Gastroesophageal sphincter (tissue), 4 donors: ENCODE results near the gene NDUFA11. TPM values are rescaled to one million over a fixed set of nuclear protein-coding genes. Genes with fewer than 3 reads are reported as not detected.
"Not testable (repeated sequence)": the region's sequence is repeated elsewhere in the genome, so short reads cannot be mapped to it uniquely, and the experiment has no call there.

Experiments used
- ATAC-seq: fragments of 150-250 bp; one replicate; pipeline ENCODE4 v1.9.1; 2016; ENCODE audit warnings: mild to moderate bottlenecking, moderate library complexity
- H3K27ac ChIP-seq, 4 donors: fragments of 200-600 bp; sonication (generic) in 3 of 4; 1 replicate in 3 of 4; 2 replicates in 1 of 4; pipeline ENCODE4 v1.5.1; 2016 to 2019
- H3K27me3 ChIP-seq: fragments of 200-600 bp; sonication (generic); one replicate; pipeline ENCODE4 v1.5.1; 2019
- H3K36me3 ChIP-seq, 2 donors: fragments of 200-600 bp; sonication (generic); one replicate each; pipeline ENCODE4 v1.5.1; 2019; ENCODE audit warnings: control low read depth in 1 of 2
- H3K4me1 ChIP-seq, 3 donors: fragments of 200-600 bp; sonication (generic); 1 replicate in 2 of 3; 2 replicates in 1 of 3; pipeline ENCODE4 v1.5.1; 2016 to 2019; ENCODE audit warnings: control low read depth in 2 of 3
- H3K4me3 ChIP-seq, 2 donors: fragments of 200-600 bp; sonication (generic); one replicate each; pipeline ENCODE4 v1.5.1; 2019; ENCODE audit warnings: mild to moderate bottlenecking in 1 of 2, moderate library complexity in 1 of 2
- H3K9me3 ChIP-seq, 3 donors: fragments of 200-600 bp; sonication (generic); one replicate each; pipeline ENCODE4 v1.5.1; 2017 to 2019; ENCODE audit warnings: control low read depth in 2 of 3
- EP300 ChIP-seq: sonication (generic); formaldehyde crosslinking; IDR thresholded peaks from one replicate; pipeline ENCODE4 v1.6.1; 2017; ENCODE audit warnings: antibody characterized with exemption, mild to moderate bottlenecking
- POLR2A ChIP-seq, 2 donors: fragments of 450-650 bp; IDR thresholded peaks; one replicate each; pipeline ENCODE4 v1.6.1; 2017; ENCODE audit warnings: antibody characterized with exemption in 2 of 2, mild to moderate bottlenecking in 2 of 2, moderate library complexity in 1 of 2
- POLR2AphosphoS5 ChIP-seq: sonication (generic); formaldehyde crosslinking; IDR thresholded peaks from one replicate; pipeline ENCODE4 v1.6.1; 2017; ENCODE audit warnings: antibody characterized with exemption
- WGBS, 2 donors: methylation state at CpG; one replicate each; pipeline ENCODE4 v1.1.5; 2018; ENCODE audit warnings: low coverage in 1 of 2; 5-methylcytosine and 5-hydroxymethylcytosine counted together
- total RNA-seq, 4 donors: library from RNA; depleted of rRNA; stranded (reverse); fragments of >200 nt; gene quantifications; one replicate each; pipeline ENCODE4 v1.1.0, GENCODE V29; 2016
- TF ChIP-seq, protein P1 (sequence below), 4 experiments: fragments of 200-600 bp in 2 of 4; fragments of 450-650 bp in 2 of 4; sonication (generic) in 1 of 4; IDR thresholded peaks; one replicate each; pipeline ENCODE4 v1.5.1; 2017 to 2019; ENCODE audit warnings: antibody characterized with exemption in 4 of 4, mild to moderate bottlenecking in 2 of 4, moderate library complexity in 2 of 4

NDUFA11 gene
- total RNA-seq, 4 donors from 2014 or later = 244 to 299 (median 265) TPM

DNA sequence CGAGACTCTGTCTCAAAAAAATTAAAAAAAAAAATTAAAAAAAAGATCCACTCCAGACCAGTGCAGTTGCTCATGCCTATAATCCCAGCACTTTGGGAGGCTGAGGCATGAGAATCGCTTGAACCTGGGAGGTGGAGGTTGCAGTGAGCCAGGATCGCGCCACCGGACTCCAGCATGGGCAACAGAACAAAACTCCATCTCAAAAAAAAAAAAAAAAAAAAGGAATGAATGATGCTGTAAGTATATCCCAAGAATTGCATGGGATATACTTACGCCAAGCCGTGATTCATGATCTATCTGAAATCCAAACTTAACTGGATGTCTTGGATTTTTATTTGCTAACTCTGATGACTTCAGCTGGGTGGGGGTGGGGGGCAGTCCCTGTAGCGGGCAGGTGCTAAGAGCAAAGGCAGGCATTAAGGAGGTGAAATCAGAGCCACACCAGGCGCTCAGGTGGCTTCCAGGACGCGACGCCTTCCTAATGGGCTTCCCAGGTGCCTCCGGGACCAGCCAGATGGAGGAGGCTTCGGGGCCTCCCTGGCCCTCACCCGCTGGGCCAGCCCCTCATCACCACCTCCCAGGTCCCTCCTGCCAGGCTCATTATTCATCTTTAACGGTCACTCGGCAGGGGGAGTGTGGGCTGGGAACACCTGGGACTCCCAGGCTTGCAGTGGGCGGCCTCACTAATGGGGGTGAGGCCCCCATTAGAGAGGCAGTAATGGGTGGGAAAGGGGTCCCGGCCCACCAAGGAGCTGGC lies 21.9 kb downstream of the NDUFA11 start:
- H3K36me3 ChIP-seq = no peaks in the 10 kb centered on the region
- TF ChIP-seq EP300 (no peak), POLR2AphosphoS5 (no peak), POLR2A (IDR thresholded peaks at IDR 0.05) (no peak)
- TF ChIP-seq, protein P1, sequence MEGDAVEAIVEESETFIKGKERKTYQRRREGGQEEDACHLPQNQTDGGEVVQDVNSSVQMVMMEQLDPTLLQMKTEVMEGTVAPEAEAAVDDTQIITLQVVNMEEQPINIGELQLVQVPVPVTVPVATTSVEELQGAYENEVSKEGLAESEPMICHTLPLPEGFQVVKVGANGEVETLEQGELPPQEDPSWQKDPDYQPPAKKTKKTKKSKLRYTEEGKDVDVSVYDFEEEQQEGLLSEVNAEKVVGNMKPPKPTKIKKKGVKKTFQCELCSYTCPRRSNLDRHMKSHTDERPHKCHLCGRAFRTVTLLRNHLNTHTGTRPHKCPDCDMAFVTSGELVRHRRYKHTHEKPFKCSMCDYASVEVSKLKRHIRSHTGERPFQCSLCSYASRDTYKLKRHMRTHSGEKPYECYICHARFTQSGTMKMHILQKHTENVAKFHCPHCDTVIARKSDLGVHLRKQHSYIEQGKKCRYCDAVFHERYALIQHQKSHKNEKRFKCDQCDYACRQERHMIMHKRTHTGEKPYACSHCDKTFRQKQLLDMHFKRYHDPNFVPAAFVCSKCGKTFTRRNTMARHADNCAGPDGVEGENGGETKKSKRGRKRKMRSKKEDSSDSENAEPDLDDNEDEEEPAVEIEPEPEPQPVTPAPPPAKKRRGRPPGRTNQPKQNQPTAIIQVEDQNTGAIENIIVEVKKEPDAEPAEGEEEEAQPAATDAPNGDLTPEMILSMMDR (IDR thresholded peaks at IDR 0.05) = no peak
- H3K27ac ChIP-seq = peak overlapping the region in 3 of 4 donors; percentile 78 to 88 (median 85)
- H3K4me3 ChIP-seq = no peak overlapping the region
- H3K9me3 ChIP-seq = no peaks in the 10 kb centered on the region
- WGBS, 2 donors = 68 to 78% methylated on average over 4 to 8 of the region's 19 CpGs
- ATAC-seq = no peak
- H3K4me1 ChIP-seq = peaks cover 0 to 61% (median 12%) of the 10 kb centered on the region in 3 donors
- H3K27me3 ChIP-seq = peaks cover under 1% of the 10 kb centered on the region

DNA sequence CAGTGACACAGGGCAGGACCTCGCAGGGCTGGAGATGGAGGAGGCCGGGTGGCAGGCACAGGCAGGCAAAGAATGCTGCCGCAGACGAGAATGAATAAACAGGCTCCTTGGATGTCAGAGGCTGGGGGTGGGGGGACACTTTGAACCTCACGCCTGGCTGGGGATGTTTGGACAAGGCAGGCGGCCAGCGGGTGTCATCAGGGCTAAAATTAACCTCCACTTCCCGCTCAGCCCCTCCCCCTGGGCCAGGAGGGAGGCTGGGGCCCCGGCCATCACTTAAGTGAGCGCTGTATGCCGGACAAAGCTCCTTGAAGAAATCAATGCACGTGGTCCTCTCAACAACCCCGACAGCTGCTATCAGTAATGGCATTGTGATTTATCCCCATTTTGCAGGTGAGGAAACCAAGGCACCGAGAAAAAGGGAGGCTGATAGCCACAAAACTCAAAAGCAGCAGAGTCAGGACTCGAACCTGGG lies 22.9 kb downstream of the NDUFA11 start:
- Histone ChIP-seq H3K27ac (peak overlapping the region; percentile 64 to 88 (median 82)), H3K36me3 (no peaks in the 10 kb centered on the region), H3K4me3 (no peak overlapping the region), H3K27me3 (peaks cover 6% of the 10 kb centered on the region), H3K4me1 (peaks cover 0 to 66% (median 12%) of the 10 kb centered on the region in 3 donors), H3K9me3 (no peaks in the 10 kb centered on the region)
- 16 to 60% methylated on average over 1 to 7 of the region's 15 CpGs for WGBS, 2 donors
- peak; percentile 96 for ATAC-seq
- TF ChIP-seq POLR2AphosphoS5 (peak; percentile 85), EP300 (no peak), POLR2A (IDR thresholded peaks at IDR 0.05) (no peak)
- TF ChIP-seq, protein P1 (IDR thresholded peaks at IDR 0.05) = no peak

DNA sequence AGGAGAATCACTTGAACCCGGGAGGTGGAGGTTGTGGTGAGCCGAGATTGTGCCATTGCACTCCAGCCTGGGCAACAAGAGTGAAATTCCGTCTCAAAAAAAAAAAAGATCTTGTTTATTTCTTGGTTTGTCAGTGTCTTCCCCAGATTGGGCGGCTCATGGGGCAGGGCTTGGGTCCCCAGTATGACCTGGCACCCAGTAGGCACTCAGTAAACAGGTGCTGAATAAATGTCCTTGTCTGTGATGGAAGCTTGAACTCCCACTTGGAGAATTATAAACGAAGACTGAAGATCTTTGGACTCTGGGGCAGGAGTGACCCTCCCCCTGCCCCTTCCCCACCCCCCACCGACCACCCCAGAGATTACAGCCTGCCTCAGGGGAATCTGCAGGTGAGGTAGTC lies 23.4 kb downstream of the NDUFA11 start:
- no peak for ATAC-seq
- TF ChIP-seq, protein P1 (IDR thresholded peaks at IDR 0.05) = no peak
- TF ChIP-seq POLR2A (IDR thresholded peaks at IDR 0.05) = no peak
- no peak for TF ChIP-seq EP300
- TF ChIP-seq POLR2AphosphoS5 = no peak
- Histone ChIP-seq H3K36me3 (no peaks in the 10 kb centered on the region), H3K27me3 (peaks cover 6% of the 10 kb centered on the region), H3K4me3 (no peak overlapping the region), H3K27ac (peak overlapping the region; percentile 64 to 88 (median 82)), H3K9me3 (no peaks in the 10 kb centered on the region), H3K4me1 (peaks cover 0 to 66% (median 12%) of the 10 kb centered on the region in 3 donors)
- no CpG with 5 or more reads among the region's 6 CpGs for WGBS, 2 donors

DNA sequence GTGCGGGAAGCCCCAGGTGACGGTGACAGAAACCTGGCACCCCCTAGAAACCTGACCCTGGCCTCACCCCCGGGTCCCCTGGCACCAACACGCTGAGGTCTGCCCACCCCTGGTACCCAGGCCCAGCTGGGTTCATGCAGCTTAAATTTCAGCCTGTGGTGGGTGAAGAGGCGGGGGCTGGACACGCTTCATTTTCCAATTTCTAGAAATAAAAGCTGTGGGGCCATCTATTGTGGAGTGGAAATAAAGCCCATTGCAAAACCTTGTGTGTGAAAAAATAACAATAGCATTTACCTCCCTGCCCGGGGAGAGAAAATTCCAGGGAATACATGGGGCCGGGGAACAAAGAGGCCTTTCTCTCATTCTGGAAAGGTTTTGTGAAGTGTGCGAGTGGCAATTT lies 25.7 kb downstream of the NDUFA11 start:
- H3K27ac ChIP-seq = peak overlapping the region in 1 of 4 donors; percentile 88
- no peaks in the 10 kb centered on the region for H3K36me3 ChIP-seq
- TF ChIP-seq EP300 (no peak), POLR2AphosphoS5 (no peak), POLR2A (IDR thresholded peaks at IDR 0.05) (no peak)
- TF ChIP-seq, protein P1 (IDR thresholded peaks at IDR 0.05) = no peak
- H3K4me3 ChIP-seq = no peak overlapping the region
- H3K4me1 ChIP-seq = peaks cover 0 to 50% (median 12%) of the 10 kb centered on the region in 3 donors
- no peak for ATAC-seq
- H3K9me3 ChIP-seq = no peaks in the 10 kb centered on the region
- H3K27me3 ChIP-seq = peaks cover 6% of the 10 kb centered on the region
- WGBS, 2 donors = 57 to 79% methylated on average over 5 to 6 of the region's 9 CpGs

DNA sequence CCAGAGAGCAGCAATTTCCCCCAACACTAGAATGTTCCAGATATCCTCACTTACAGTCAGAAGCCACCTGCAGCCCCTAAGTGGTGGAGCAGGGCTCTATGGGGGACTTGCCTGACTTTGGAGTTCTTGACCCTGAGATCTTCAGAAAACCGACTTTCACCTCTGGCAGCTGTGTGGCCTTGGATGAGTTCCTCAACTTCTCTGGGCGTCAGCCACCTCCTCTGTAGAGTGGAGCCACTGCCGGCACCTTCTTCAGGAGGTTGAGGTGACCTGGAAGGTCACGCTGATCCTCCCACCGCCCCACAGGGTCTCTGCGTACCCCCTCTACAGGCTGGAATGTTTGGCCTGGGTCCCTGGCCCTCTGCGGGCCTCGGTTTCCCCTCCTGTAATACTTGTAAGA lies 26.2 kb downstream of the NDUFA11 start:
- H3K36me3 ChIP-seq = no peaks in the 10 kb centered on the region
- no peaks in the 10 kb centered on the region for H3K9me3 ChIP-seq
- H3K27ac ChIP-seq = peak overlapping the region in 1 of 4 donors; percentile 88
- TF ChIP-seq, protein P1 (IDR thresholded peaks at IDR 0.05) = no peak
- no peak for TF ChIP-seq EP300
- TF ChIP-seq POLR2A (IDR thresholded peaks at IDR 0.05) = no peak
- TF ChIP-seq POLR2AphosphoS5 = no peak
- H3K27me3 ChIP-seq = peaks cover 6% of the 10 kb centered on the region
- H3K4me1 ChIP-seq = peaks cover 0 to 46% (median 12%) of the 10 kb centered on the region in 3 donors
- no peak overlapping the region for H3K4me3 ChIP-seq
- WGBS, 2 donors = 68% methylated on average over 5 of the region's 8 CpGs; no CpG with 5 or more reads in 1 of the 2 donors
- ATAC-seq = no peak

DNA sequence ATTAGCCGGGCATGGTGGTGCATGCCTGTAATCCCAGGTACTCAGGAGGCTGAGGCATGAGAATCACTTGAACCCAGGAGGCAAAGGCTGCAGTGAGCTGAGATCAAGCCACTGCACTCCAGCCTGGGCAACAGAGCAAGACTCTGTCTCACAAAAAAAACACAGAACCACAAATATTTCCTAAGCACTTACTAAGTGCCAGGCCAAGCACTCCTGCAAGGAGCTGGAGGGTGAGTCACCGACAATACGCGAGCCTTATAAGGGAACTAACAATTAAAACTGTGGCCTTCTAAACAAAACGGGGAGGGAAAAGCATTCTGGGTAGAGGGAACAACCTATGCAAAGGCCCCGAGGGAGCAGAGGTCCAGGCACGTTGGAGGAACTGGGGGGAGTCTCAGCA lies 29.1 kb downstream of the NDUFA11 start:
- not testable (repeated sequence) for H3K36me3 ChIP-seq, ATAC-seq, H3K9me3 ChIP-seq, H3K27ac ChIP-seq, H3K27me3 ChIP-seq, H3K4me3 ChIP-seq
- WGBS, 2 donors = 74 to 100% methylated on average over 1 to 7 of the region's 7 CpGs
- H3K4me1 ChIP-seq = peaks cover 0 to 17% (median 0%) of the 10 kb centered on the region in 3 donors
